K562 (cell line): ENCODE data around the gene VPS13D. TPM values are rescaled to one million over a fixed set of nuclear protein-coding genes. Genes with fewer than 3 reads are reported as not detected.

Experiments
- CBX3 ChIP-seq, 2 experiments: IDR thresholded peaks; 1 replicate in 1 of 2; 2 replicates in 1 of 2; pipeline ENCODE4 v1.6.1; 2012; ENCODE audit warnings: inconsistent platforms in 2 of 2, low read length in 2 of 2, borderline replicate concordance in 1 of 2, control low read depth in 1 of 2
- DIDO1 ChIP-seq: fragments of 450-650 bp; IDR thresholded peaks from 2 replicates; pipeline ENCODE4 v1.6.1; 2016; ENCODE audit warnings: low read depth, missing biosample characterization, missing genetic modification characterization
- EP300 ChIP-seq: IDR thresholded peaks from 2 replicates; pipeline ENCODE4 v1.6.1; 2012; ENCODE audit warnings: low read length, improper control_type of control experiment
- FOXM1 ChIP-seq, 2 experiments: fragments of 450-650 bp in 1 of 2; sonication (generic) in 1 of 2; formaldehyde crosslinking in 1 of 2; IDR thresholded peaks; 2 replicates each; pipeline versions ENCODE4 v1.6.1 to v1.9.0; 2017 to 2022; ENCODE audit warnings: low read depth in 2 of 2, mild to moderate bottlenecking in 2 of 2, missing genetic modification reagents in 1 of 2, moderate library complexity in 1 of 2
- JUND ChIP-seq, 2 experiments: IDR thresholded peaks; 2 replicates in 1 of 2; 3 replicates in 1 of 2; pipeline ENCODE4 v1.6.1; 2011; ENCODE audit warnings: borderline replicate concordance in 2 of 2, low read depth in 2 of 2, low read length in 2 of 2, improper control_type of control experiment in 1 of 2, missing biosample characterization in 1 of 2, missing genetic modification characterization in 1 of 2, missing genetic modification reagents in 1 of 2
- MAFF ChIP-seq: IDR thresholded peaks from 2 replicates; pipeline ENCODE4 v1.6.1; 2012; ENCODE audit warnings: low read length, improper control_type of control experiment
- POLR2G ChIP-seq: fragments of 200-400 bp; formaldehyde crosslinking; IDR thresholded peaks from 2 replicates; pipeline ENCODE4 v1.6.1; 2017; ENCODE audit warnings: low read depth, mild to moderate bottlenecking, antibody characterized with exemption, low read length, moderate library complexity
- RCOR1 ChIP-seq, 2 experiments: IDR thresholded peaks; 2 replicates each; pipeline ENCODE4 v1.6.1; 2012; ENCODE audit warnings: low read depth in 2 of 2, low read length in 2 of 2, borderline replicate concordance in 1 of 2, improper control_type of control experiment in 1 of 2
- TAF1 ChIP-seq: IDR thresholded peaks from 2 replicates; pipeline ENCODE4 v1.6.1; 2011; ENCODE audit warnings: mild to moderate bottlenecking, low read length, moderate library complexity; ENCODE audit not compliant: insufficient read depth, control insufficient read depth, severe bottlenecking; ENCODE audit errors: extremely low read depth
- TAF15 ChIP-seq: fragments of 200-400 bp; formaldehyde crosslinking; IDR thresholded peaks from 2 replicates; pipeline ENCODE4 v1.6.1; 2017; ENCODE audit warnings: mild to moderate bottlenecking, low read depth, low read length, moderate library complexity
- TGIF2 ChIP-seq: sonication (generic); formaldehyde crosslinking; IDR thresholded peaks from 2 replicates; pipeline ENCODE4 v1.8.1; 2022; ENCODE audit warnings: mild to moderate bottlenecking, missing genetic modification reagents, moderate library complexity
- ZNF263 ChIP-seq: sonication (generic); formaldehyde crosslinking; IDR thresholded peaks from 2 replicates; pipeline ENCODE4 v1.8.0; 2022; ENCODE audit warnings: mild to moderate bottlenecking, missing genetic modification reagents, borderline replicate concordance
- ZNF316 ChIP-seq: fragments of 450-650 bp; IDR thresholded peaks from 2 replicates; pipeline ENCODE4 v1.6.1; 2016
- ZNF76 ChIP-seq: fragments of 250-450 bp; sonication (Bioruptor Pico); IDR thresholded peaks from 2 replicates; pipeline ENCODE4 v1.4.0; 2020; ENCODE audit warnings: mild to moderate bottlenecking, moderate library complexity, borderline replicate concordance
- ZNF778 ChIP-seq: fragments of 450-650 bp; formaldehyde crosslinking; IDR thresholded peaks from 2 replicates; pipeline ENCODE4 v1.4.0; 2020; ENCODE audit warnings: mild to moderate bottlenecking, moderate library complexity
- polyA plus RNA-seq, 8 experiments: library from polyadenylated mRNA; depleted of rRNA in 4 of 8; stranded (reverse) in 5 of 8; unstranded in 3 of 8; fragments of >200 nt; fragmentation: Nextera tagmentation in 2 of 8; fragmentation: Illumina TruSeq in 1 of 8; extraction: Ambion mirVana in 2 of 8; extraction: Trizol in 1 of 8; gene quantifications; 2 replicates each; pipeline versions ENCODE4 v1.2.1 to v1.2.3, GENCODE V29; 2011 to 2014; ENCODE audit warnings: inconsistent platforms in 1 of 8, missing spikeins in 1 of 8
- total RNA-seq, 7 experiments: library from RNA; depleted of rRNA in 6 of 7; stranded (reverse); fragments of >200 nt in 6 of 7; fragmentation: Illumina TruSeq in 2 of 7; extraction: Trizol in 2 of 7; gene quantifications; 2 replicates each; pipeline versions ENCODE4 v1.2.1 to v1.2.3, GENCODE V29; 2011 to 2021; ENCODE audit warnings: low replicate concordance in 1 of 7
- TF ChIP-seq, protein P1 (sequence below): sonication (generic); formaldehyde crosslinking; IDR thresholded peaks from 2 replicates; pipeline ENCODE4 v1.8.0; 2022; ENCODE audit warnings: missing genetic modification reagents, mild to moderate bottlenecking, borderline replicate concordance
- TF ChIP-seq, protein P2 (sequence below): sonication (generic); formaldehyde crosslinking; IDR thresholded peaks from 2 replicates; pipeline ENCODE4 v1.9.0; 2022; ENCODE audit warnings: mild to moderate bottlenecking, missing genetic modification reagents
- TF ChIP-seq, protein P3 (sequence below): fragments of 450-650 bp; conservative IDR thresholded peaks from 2 replicates; pipeline ENCODE4 v1.6.1; 2016; ENCODE audit warnings: missing genetic modification characterization, low read depth, mild to moderate bottlenecking, missing compliant biosample characterization, moderate library complexity
- TF ChIP-seq, protein P4 (sequence below): IDR thresholded peaks from 2 replicates; pipeline ENCODE4 v1.6.1; 2012; ENCODE audit warnings: low read depth, low read length, improper control_type of control experiment, borderline replicate concordance

The VPS13D gene
- total and polyA plus RNA-seq, 9 of the 15 experiments (the other 6 are each of a cell fraction or from before 2014, with no cell fraction given) = 6.1 to 51.5 (median 38.5) TPM

DNA sequence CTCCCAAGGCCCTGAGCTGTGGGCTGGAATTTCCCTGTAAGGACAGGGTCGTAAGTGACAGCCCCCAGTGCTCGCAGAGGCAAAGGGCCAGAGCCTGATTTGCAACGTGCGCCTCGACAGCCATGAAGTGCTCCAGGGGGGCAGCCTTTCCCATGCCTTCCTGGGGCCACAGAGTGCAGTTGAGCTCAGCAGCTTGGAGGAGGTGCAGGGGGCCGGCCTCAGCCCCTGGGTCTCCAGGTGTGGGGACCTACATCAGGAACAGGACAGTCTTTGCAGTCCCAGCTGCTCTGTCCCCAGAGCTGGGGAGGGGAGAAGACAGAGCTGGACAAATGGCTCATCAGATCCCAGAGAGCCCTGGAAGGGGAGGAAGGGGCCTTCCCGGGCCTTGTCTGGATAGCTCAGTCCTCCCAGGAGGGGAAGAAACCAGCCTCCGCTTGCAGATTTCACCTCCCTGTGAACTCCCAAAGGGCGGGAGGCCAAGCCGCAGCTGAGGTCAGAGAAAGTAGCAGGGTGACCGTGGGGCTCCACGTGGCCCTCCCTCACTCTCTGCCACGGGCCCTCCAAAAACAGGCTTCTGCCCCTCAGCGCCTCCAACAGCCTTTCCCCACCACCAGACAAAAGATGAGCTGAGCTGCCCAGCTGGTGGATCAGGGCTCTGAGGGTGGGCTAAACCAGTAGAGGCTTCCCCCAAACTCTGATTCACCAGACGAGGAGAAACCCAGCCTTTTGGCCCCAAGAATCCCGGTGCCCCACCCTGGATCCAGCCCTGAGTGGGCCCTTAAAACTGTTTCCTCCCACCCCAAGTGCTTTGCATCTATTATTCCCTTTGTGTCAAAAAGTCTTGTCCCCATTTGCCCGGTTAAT, 311.7 kb downstream of the VPS13D start (continued):
- TF ChIP-seq, protein P1, sequence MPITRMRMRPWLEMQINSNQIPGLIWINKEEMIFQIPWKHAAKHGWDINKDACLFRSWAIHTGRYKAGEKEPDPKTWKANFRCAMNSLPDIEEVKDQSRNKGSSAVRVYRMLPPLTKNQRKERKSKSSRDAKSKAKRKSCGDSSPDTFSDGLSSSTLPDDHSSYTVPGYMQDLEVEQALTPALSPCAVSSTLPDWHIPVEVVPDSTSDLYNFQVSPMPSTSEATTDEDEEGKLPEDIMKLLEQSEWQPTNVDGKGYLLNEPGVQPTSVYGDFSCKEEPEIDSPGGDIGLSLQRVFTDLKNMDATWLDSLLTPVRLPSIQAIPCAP = no peak
- TF ChIP-seq MAFF = no peak
- 0 out of 4 replicates have a peak, but pooled peaks of 1 of the 2 experiments have one; percentile 45 for TF ChIP-seq RCOR1 (IDR thresholded peaks at IDR 0.05; ENCODE audit: borderline replicate concordance in 1 of 2, low read depth in 2 of 2, low read length in 2 of 2)
- TF ChIP-seq, protein P2, sequence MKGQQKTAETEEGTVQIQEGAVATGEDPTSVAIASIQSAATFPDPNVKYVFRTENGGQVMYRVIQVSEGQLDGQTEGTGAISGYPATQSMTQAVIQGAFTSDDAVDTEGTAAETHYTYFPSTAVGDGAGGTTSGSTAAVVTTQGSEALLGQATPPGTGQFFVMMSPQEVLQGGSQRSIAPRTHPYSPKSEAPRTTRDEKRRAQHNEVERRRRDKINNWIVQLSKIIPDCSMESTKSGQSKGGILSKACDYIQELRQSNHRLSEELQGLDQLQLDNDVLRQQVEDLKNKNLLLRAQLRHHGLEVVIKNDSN (CRISPR knock-in tag) = peak; percentile 62
- TF ChIP-seq ZNF778 (CRISPR knock-in tag) = no peak
- peak; percentile 46; the same call in 1 of the 2 replicates for TF ChIP-seq POLR2G
- no peak for TF ChIP-seq DIDO1 (tag)
- TF ChIP-seq EP300 = peak; percentile 49; the same call in 1 of the 2 replicates
- TF ChIP-seq TAF15 = no peak
- TF ChIP-seq, protein P3, sequence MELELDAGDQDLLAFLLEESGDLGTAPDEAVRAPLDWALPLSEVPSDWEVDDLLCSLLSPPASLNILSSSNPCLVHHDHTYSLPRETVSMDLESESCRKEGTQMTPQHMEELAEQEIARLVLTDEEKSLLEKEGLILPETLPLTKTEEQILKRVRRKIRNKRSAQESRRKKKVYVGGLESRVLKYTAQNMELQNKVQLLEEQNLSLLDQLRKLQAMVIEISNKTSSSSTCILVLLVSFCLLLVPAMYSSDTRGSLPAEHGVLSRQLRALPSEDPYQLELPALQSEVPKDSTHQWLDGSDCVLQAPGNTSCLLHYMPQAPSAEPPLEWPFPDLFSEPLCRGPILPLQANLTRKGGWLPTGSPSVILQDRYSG (tag) = no peak
- no peak for TF ChIP-seq TGIF2 (CRISPR knock-in tag)
- no peak for TF ChIP-seq FOXM1 (IDR thresholded peaks at IDR 0.05; ENCODE audit: low read depth)
- TF ChIP-seq FOXM1 (CRISPR knock-in tag; IDR thresholded peaks at IDR 0.05; ENCODE audit: low read depth) = no peak
- peak in 1 of 2 experiments; percentile 55; a peak in 1 of 3 replicates for TF ChIP-seq CBX3 (IDR thresholded peaks at IDR 0.05; ENCODE audit: borderline replicate concordance in 1 of 2, low read length in 2 of 2)
- no peak for TF ChIP-seq ZNF316
- peak; percentile 44 for TF ChIP-seq TAF1
- no peak for TF ChIP-seq JUND (IDR thresholded peaks at IDR 0.05; ENCODE audit: borderline replicate concordance, low read depth, low read length)
- no peak; the same call in 2 of the 3 replicates for TF ChIP-seq JUND (tag; IDR thresholded peaks at IDR 0.05; ENCODE audit: borderline replicate concordance, low read depth, low read length)
- TF ChIP-seq ZNF76 (CRISPR knock-in tag) = peak; percentile 51; the same call in 1 of the 2 replicates
- peak; percentile 80 for TF ChIP-seq ZNF263 (CRISPR knock-in tag)
- TF ChIP-seq, protein P4, sequence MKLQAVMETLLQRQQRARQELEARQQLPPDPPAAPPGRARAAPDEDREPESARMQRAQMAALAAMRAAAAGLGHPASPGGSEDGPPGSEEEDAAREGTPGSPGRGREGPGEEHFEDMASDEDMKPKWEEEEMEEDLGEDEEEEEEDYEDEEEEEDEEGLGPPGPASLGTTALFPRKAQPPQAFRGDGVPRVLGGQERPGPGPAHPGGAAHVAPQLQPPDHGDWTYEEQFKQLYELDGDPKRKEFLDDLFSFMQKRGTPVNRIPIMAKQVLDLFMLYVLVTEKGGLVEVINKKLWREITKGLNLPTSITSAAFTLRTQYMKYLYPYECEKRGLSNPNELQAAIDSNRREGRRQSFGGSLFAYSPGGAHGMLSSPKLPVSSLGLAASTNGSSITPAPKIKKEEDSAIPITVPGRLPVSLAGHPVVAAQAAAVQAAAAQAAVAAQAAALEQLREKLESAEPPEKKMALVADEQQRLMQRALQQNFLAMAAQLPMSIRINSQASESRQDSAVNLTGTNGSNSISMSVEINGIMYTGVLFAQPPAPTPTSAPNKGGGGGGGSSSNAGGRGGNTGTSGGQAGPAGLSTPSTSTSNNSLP = no peak
